Activated T-helper 1 cell treated with anti-CD3 and anti-CD28 coated beads, Interleukin-2, amount 50 U/mL, for 16 hours (primary cell): Measurements from ENCODE around the gene AKAP1.
A peak's percentile ranks its signal among the peaks of the same experiment; 100 is the strongest.

Experiments used
- DNase-seq, 2 donors: peaks; one replicate each; pipeline ENCODE4 v3.0.0-alpha.2; 2020; ENCODE audit warnings: low read depth in 1 of 2, low spot score in 1 of 2

AKAP1 gene

DNA sequence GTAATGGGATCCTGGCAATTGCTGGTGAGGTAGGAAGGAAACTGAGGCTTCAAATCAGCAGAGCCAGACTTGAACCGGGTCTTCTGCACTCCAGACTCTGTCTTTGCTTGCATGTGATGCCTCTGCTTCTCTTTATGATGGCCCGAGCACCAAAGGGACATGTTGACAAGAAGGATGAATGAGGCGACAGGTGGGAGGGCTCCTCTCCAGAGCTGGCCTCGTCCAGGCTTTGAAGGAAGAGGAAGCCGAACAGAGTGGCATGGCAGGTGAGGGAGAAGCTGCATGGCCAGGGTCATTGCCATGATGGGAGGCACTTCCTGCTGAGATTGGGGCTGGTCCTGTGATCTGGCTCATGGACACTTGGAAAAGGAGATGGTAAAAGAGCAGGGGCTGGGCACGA lies 40.8 kb downstream of the AKAP1 start:
- no peak for DNase-seq

- peak; percentile 62 to 63 for DNase-seq
Measured at GRCh38 chr17:57130708-57131461, 45.8 kb downstream of the AKAP1 start.

DNA sequence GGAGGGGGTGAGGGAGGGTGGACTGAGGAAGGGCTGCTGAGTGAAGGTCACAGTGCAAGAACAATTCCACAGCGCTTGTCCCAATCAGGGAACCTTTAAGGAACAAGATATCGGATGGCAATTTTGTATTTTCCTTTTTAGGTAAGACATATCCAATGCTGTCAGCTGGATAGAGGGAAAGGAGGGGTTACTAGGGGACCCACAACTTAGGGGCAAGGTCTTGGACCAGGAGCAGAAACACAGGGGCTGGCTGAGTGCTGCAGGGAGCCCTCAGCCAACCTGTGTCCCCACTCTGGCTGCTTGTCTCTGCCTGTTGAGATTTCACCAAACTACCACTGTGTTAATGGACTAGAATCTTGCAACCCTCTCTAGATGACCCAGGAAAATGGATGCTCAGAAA lies 47.6 kb downstream of the AKAP1 start:
- no peak for DNase-seq

DNA sequence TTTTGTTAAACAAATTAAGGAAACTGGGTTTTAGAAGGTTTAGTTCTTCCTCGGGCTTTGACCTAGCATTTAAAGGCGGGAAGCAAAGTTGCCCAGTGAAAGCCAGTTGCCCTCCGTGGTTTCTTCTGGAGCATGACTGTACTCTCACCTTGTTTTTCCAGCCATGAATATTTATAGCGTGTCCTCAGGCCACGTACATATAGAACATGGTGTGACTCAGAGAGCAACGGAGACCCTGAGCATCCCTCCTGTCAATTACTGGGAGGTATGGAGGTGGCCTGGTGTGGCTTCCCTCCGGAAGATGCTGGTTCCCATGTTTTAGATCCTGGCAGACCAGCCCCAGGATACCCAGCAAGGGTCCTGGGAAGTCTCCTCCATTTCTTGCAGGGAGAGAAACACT lies 48.4 kb downstream of the AKAP1 start:
- DNase-seq: no peak

- no peak for DNase-seq
Measured at GRCh38 chr17:57135026-57135788, 50.2 kb downstream of the AKAP1 start.

DNA sequence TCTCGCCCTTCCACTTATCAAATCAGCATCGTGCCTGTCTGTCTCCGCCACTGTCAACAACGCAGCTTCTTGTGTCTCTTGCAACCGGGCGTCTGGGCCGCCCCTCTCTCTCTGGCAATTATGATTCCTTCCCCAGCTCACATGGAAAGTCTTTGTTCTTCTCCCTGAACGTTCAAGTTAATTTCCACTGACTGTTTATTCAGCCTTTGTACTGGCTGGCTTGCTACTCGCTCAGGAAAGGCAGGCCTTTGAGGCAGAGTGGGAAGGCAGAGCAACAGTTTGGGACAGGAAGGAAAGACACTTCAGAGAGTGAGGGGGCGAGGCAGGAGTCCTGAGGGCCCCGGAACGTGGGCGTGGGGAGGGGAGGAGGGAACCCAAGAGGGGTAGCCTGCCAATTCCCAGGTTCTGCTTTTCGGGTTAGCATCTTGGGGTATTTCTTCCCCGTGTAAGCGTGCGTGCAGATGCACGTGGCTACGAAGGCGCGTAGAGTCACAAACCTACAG lies 50.8 kb downstream of the AKAP1 start:
- DNase-seq: no peak

DNA sequence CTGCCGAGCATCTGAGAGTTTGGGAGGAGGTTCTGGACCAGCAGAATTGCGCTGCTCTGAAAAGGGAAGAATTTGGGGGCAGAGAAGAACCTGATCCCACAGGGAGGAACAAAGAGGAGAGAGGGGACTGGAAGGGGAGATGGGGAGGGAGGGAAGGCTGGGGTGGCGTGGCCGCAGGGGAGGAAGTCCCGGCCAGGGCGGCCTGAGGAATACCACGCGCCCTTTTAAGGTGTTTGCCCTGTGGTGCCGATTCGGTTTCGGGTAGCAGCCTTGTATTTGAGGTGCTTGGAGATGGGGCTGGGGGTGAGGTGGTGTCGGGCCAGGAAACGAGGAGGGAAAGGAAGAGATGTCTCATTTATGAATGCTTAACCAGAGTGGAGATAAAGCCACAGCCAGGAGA lies 51.3 kb downstream of the AKAP1 start:
- DNase-seq: no peak

DNA sequence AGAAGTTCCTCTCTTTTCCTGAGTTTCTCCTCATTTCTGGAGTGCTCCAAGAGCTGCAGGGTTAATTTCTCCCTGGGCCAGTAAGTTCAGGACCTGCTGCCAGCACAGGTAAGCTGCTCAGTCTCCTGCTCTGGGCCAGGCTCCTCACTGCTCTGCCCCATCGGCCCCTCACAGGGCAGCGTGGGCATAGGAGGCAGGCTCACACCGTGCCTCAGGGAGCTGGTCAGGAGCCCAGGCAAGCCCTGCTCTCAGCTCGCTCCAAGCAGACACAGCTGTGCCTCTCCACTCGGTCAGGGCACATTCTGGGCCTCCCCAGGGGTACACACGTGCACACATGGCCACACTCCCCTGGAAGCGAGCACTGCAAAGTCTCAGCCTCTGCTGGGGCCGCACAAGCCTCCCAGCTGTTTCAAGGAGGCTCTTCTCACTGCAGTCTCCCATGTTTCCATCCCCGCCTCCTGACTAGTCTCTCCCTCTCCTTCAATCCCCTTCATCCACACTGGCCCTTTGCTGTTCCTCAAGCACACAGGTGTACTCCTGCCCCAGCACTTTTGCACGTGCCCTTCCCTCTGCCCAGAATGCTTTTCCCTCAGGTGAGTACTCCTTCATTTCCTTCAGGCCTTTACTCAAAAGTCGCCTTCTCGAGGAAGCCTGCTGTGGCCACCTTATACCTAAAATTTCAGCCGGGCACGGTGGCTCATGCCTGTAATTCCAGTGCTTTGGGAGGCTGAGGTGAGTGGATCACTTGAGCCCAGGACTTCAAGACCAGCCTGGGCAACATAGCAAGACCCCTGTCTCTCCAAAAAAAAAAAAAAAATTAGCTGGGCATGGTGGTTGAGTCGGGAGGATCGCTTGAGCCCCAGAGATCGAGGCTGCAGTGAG lies 53.2 kb downstream of the AKAP1 start:
- DNase-seq: no peak

GRCh38 chr17:57138956-57139576 lies 54.0 kb downstream of the AKAP1 start:
- no peak for DNase-seq

- DNase-seq: no peak
Measured at GRCh38 chr17:57140316-57140715, 55.3 kb downstream of the AKAP1 start.

DNA sequence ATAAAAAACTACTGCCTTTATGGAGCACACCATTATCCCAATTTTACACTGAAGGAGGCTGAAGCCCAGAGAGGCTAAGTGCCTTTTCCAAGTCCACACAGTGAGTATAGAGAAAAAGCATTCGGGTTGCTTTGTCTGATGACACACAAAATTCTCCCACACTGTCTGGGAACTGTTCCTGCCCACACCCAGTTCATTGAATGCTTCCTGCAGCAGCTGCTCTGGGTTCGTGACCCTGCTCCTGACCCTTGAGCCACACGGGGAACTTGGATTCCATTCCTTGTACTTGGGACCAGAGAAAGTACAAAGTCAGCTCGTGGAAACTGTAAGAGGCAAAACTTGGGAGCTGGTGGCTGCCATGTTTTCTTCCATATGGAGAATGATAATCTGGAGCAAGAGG lies 57.9 kb downstream of the AKAP1 start:
- no peak for DNase-seq

DNA sequence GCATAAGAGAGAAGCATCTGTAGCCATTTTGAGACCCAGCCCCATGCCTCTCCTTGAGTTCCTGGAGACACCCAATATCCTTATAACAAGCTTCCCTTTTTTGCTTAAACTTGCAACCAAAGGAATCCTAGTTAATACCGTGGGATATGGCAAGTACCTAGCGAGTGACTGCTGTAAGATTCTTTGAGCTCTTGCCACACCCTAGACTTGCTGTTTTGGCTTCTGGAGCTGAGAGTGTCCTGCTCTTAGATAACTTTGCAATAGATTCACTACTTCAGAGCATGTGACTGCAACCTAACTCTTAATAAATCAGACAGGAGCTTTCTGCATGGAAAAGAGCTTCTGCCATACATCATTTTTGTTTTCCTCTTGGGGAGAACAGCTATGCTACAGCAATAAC lies 58.3 kb downstream of the AKAP1 start:
- no peak for DNase-seq

GRCh38 chr17:57143919-57144318 lies 58.9 kb downstream of the AKAP1 start:
- DNase-seq: no peak

- DNase-seq: no peak
Measured at GRCh38 chr17:57144567-57144966, 59.5 kb downstream of the AKAP1 start.

DNA sequence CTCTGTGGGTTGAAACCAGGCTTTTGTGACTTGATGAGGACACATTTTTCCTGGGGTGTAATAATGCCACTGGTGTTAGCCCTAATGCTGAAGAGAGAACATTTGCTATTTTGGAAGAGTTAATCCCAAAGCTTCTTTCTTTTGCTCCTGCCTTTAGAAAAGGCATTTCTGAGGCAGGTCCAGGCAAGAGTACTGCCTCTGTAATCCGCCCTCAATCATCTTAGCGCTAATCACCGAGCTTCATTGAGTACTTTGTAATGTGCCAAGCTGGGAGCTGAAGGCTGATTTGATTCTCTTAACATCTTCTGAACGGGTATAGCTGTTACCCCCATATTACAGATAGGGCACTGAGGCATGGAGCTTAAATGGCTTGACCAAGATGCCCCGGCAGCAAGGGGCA lies 60.3 kb downstream of the AKAP1 start:
- no peak for DNase-seq

DNA sequence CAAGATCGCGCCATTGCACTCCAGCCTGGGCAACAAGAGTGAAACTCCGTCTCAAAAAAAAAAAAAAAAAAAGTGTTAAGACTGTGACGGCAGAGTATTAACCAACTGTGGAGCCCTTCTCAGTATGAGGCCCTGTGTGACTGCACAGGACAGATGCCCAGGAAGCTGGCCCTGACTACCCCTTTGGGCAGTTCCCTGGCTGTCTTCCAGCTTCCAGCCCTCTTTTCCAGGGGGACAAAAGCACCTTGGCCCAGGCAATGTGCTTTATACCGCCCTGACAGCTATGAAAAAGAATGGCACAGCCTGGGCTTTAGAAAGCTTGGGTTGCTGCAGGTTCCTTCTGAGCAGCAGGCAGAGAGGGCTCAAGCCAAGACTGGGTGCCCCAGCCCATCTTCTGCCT lies 61.2 kb downstream of the AKAP1 start:
- no peak for DNase-seq

- no peak for DNase-seq
Measured at GRCh38 chr17:57151798-57152197, 66.8 kb downstream of the AKAP1 start.

DNA sequence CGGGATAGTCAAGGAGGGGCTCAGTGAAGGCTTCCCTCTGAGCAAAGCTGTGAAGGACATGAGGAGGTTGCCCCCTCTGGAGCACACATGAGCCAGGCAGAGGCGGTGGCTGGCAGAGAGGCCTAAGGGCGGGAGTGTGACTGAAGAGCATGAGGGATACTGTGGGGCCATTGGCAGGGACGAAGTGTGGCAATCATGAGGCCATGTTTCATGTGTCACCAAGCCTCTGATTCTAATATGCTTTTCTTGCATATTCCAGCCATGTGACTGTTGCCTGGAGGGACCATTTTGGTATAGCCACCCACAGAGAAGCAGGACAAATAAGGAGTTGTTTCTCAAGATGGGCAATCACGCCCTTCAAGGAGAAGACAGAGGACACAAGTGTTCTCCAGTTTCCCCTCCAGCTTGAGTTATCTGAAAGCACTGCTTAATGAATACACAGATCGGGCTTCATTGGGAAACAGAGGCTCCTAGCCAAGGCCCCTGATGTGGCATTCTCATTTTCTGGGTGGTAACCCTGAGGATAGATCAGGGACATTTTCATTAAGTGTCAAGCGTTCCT lies 68.0 kb downstream of the AKAP1 start:
- no peak for DNase-seq

DNA sequence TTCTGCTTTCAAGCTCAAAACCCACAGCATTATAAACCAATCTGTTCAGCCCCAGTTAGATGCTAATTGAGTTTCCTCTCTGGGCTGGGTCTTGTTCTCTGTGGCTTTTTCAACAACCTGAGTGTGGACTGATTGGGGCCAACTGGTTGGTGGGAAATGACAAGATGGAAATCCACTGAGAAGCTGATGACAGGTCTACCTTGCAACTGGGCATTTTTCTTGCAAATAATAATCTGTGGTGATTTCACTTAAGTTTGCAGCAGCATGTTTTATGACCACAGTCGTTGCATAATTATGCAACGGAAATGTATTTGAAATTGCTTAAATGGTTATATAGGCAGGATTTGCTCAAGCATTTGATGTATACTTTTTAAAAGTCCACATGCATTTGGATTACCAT lies 69.9 kb downstream of the AKAP1 start:
- DNase-seq: no peak

- no peak for DNase-seq
Measured at GRCh38 chr17:57158325-57158724, 73.3 kb downstream of the AKAP1 start.

DNA sequence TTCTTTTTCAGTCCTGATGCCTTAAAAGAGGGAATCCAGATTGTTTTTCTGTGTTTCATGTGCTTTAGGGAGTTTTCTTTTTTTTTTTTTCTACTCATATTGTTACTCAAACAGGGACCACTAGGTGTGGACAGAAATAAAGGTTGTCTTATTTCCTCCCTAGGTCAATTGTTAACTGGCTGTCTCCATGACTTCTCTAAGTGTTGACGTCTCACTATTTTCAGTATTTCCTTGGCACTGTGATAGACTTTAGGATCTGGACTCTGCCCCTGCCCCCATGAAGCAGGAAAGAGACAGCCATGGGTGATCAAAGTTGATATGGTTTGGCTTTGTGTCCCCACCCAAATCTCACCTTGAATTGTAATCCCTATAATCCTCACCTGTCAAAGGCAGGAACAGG lies 73.7 kb downstream of the AKAP1 start:
- DNase-seq: no peak
